Type B pancreatic cell (in vitro differentiated cells): ENCODE data around the gene VWA7. TPM values are rescaled to one million over a fixed set of nuclear protein-coding genes. Genes with fewer than 3 reads are reported as not detected.
"Not testable (repeated sequence)": the region's sequence is repeated elsewhere in the genome, so short reads cannot be mapped to it uniquely, and the experiment has no call there.

Experiments
- DNase-seq: peaks from one replicate; pipeline ENCODE4 v3.0.0; 2021; ENCODE audit warnings: mixed read lengths; ENCODE audit not compliant: unreplicated experiment; ENCODE audit errors: extremely low spot score
- H3K27ac Mint-ChIP-seq: 2 replicates; pipeline ENCODE4 v1.8.0; 2021; ENCODE audit warnings: mild to moderate bottlenecking, mixed read lengths
- H3K27me3 Mint-ChIP-seq: 2 replicates; pipeline ENCODE4 v1.8.0; 2021; ENCODE audit warnings: mixed read lengths
- H3K36me3 Mint-ChIP-seq: 2 replicates; pipeline ENCODE4 v1.8.0; 2021; ENCODE audit warnings: mixed read lengths
- H3K4me1 Mint-ChIP-seq: one replicate; pipeline ENCODE4 v1.8.0; 2021; ENCODE audit warnings: mixed read lengths; ENCODE audit not compliant: unreplicated experiment
- H3K4me3 Mint-ChIP-seq: 2 replicates; pipeline ENCODE4 v1.8.0; 2021; ENCODE audit warnings: mild to moderate bottlenecking, mixed read lengths
- H3K9me3 Mint-ChIP-seq: 2 replicates; pipeline ENCODE4 v1.8.0; 2021; ENCODE audit warnings: mixed read lengths
- total RNA-seq: library from RNA; stranded (reverse); gene quantifications from 2 replicates; pipeline ENCODE4 v1.2.1, GENCODE V29; 2021; ENCODE audit warnings: low replicate concordance
- TF ChIP-seq, protein P1 (sequence below): fragments of 200-600 bp; sonication (generic); conservative IDR thresholded peaks from 2 replicates; pipeline ENCODE4 v1.5.0; 2021; ENCODE audit warnings: antibody characterized with exemption, mild to moderate bottlenecking

The VWA7 gene
- total RNA-seq, 1 donor from 2014 or later, result 6.4 TPM

DNA sequence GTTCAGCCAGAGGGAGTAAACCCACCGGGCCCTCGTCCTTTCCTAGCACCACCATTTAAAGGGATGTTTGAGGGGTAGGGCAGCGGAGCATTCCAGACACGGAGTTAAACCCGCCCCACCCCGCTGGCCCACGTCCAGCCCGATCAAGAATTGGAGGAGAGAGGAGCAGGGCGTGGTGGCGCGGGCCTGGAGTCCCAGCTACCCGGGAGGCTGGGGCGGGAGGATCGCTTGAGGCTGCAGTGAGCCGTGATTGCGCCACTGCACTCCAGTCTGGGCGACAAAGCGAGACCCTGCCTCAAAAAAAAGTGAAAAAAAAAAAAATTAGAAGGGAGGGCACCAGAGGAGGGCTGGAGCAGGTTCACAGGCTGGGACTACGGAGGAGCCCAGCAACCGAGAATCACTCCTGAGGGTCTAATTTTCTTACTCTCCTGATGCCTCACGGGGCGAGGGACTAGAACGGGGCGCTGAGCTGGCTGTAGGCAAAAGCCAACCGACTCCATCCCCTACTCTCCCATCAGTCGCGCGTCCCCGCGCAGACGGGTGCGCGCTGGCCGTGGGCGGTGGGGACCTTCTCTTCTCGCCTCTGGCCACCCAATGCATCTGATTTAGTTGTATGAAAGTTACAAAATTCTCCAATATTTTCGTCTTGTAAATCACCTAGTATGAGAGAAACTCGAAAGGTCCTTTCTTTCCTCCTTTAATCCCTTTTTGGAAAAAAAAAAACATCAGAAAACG is 44.3 kb upstream of the VWA7 start:
- DNase-seq, result no peak
- TF ChIP-seq, protein P1, sequence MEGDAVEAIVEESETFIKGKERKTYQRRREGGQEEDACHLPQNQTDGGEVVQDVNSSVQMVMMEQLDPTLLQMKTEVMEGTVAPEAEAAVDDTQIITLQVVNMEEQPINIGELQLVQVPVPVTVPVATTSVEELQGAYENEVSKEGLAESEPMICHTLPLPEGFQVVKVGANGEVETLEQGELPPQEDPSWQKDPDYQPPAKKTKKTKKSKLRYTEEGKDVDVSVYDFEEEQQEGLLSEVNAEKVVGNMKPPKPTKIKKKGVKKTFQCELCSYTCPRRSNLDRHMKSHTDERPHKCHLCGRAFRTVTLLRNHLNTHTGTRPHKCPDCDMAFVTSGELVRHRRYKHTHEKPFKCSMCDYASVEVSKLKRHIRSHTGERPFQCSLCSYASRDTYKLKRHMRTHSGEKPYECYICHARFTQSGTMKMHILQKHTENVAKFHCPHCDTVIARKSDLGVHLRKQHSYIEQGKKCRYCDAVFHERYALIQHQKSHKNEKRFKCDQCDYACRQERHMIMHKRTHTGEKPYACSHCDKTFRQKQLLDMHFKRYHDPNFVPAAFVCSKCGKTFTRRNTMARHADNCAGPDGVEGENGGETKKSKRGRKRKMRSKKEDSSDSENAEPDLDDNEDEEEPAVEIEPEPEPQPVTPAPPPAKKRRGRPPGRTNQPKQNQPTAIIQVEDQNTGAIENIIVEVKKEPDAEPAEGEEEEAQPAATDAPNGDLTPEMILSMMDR, result no peak
- Mint-ChIP-seq H3K27ac (peak overlapping the region; percentile 98), H3K4me1 (peaks cover 40% of the 10 kb centered on the region), H3K4me3 (peak overlapping the region; percentile 93), H3K27me3 (no peaks in the 10 kb centered on the region), H3K9me3 (no peaks in the 10 kb centered on the region), H3K36me3 (peaks cover 4% of the 10 kb centered on the region)

DNA sequence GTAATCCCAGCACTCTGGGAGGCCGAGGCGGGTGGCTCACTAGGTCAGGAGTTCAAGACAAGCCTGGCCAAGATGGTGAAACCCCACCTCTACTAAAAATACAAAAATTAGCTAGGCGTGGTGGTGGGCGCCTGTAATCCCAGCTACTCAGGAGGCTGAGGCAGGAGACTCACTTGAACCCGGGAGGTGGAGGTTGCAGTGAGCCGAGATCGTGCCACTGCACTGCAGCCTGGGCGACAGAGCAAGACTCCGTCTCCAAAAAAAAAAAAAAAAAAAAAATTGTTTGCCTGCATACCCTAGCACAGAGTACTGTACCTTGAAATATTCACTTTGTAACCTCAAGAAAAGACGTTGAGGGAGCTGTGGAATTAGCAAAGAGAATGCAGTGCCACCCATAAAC is 43.3 kb upstream of the VWA7 start:
- H3K9me3 Mint-ChIP-seq, H3K36me3 Mint-ChIP-seq, H3K27me3 Mint-ChIP-seq, DNase-seq: not testable (repeated sequence)
- peak overlapping the region; percentile 93 for H3K4me3 Mint-ChIP-seq
- H3K27ac Mint-ChIP-seq, result peak overlapping the region; percentile 98
- peaks cover 35% of the 10 kb centered on the region for H3K4me1 Mint-ChIP-seq

DNA sequence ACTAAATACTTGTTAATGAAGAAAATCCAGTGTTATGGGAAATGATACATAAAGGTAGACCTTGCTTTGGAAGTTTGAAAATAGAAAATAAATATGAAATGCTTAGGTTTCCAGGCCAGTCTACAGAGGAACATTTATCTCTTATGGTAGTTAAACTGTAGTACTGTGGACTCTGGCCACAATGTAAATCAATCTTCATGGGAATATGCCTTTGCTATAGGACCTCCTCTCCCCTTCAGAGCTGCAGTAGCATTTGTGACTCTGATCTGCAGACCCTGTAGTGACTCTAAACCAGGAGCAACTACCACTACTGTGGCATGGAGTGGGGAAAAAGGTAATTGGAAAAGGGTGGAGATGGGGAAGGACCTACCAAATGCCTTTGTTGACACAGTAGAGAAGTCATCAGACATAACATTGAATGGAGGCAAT is 42.8 kb upstream of the VWA7 start:
- Mint-ChIP-seq H3K36me3 (peaks cover 4% of the 10 kb centered on the region), H3K27ac (peak overlapping the region; percentile 64), H3K9me3 (no peaks in the 10 kb centered on the region), H3K4me3 (peak overlapping the region; percentile 65), H3K27me3 (no peaks in the 10 kb centered on the region), H3K4me1 (peaks cover 30% of the 10 kb centered on the region)
- no peak for DNase-seq
- TF ChIP-seq, protein P1, result no peak

DNA sequence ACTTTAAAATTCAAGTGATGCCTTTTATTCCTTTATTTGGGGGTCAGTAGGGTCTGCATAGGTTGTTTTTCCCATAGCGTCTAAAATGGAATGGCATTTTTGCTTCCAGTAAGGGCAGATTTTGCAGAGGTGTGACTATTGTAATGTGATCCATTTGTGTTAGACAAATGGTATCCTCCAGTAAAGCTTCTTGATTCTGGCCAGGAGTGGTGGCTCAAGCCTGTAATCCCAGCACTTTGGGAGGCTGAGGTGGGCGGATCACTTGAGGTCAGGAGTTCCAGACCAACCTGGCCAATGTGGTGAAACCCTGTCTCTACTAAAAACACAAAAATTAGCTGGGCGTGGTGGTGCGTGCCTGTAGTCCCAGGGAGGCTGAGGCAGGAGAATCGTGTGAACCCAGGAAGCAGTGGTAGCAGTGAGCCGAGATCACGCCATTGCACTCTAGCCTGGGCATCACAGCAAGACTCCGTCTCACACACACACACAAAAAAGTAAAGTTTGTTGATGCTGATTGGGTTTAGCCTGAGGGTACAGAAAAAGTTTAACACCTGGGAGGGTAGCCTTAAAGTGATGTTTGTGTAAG is 40.9 kb upstream of the VWA7 start:
- H3K27me3 Mint-ChIP-seq, result not testable (repeated sequence)
- peak overlapping the region; percentile 9 for H3K27ac Mint-ChIP-seq

DNA sequence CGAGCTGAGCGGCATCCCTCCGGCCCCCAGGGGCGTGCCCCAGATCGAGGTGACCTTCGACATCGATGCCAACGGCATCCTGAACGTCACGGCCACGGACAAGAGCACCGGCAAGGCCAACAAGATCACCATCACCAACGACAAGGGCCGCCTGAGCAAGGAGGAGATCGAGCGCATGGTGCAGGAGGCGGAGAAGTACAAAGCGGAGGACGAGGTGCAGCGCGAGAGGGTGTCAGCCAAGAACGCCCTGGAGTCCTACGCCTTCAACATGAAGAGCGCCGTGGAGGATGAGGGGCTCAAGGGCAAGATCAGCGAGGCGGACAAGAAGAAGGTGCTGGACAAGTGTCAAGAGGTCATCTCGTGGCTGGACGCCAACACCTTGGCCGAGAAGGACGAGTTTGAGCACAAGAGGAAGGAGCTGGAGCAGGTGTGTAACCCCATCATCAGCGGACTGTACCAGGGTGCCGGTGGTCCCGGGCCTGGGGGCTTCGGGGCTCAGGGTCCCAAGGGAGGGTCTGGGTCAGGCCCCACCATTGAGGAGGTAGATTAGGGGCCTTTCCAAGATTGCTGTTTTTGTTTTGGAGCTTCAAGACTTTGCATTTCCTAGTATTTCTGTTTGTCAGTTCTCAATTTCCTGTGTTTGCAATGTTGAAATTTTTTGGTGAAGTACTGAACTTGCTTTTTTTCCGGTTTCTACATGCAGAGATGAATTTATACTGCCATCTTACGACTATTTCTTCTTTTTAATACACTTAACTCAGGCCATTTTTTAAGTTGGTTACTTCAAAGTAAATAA is 40.2 kb upstream of the VWA7 start:
- peak overlapping the region; percentile 52 for H3K4me3 Mint-ChIP-seq
- not testable (repeated sequence) for DNase-seq, H3K36me3 Mint-ChIP-seq, H3K9me3 Mint-ChIP-seq, H3K27me3 Mint-ChIP-seq
- peak overlapping the region; percentile 9 for H3K27ac Mint-ChIP-seq
- peaks cover 15% of the 10 kb centered on the region for H3K4me1 Mint-ChIP-seq

More for the DNA sequence above, 40.9 kb upstream of the VWA7 start:
- H3K9me3 Mint-ChIP-seq, DNase-seq, H3K36me3 Mint-ChIP-seq: not testable (repeated sequence)
- H3K4me3 Mint-ChIP-seq, result peak overlapping the region; percentile 52
- H3K4me1 Mint-ChIP-seq, result peaks cover 22% of the 10 kb centered on the region

DNA sequence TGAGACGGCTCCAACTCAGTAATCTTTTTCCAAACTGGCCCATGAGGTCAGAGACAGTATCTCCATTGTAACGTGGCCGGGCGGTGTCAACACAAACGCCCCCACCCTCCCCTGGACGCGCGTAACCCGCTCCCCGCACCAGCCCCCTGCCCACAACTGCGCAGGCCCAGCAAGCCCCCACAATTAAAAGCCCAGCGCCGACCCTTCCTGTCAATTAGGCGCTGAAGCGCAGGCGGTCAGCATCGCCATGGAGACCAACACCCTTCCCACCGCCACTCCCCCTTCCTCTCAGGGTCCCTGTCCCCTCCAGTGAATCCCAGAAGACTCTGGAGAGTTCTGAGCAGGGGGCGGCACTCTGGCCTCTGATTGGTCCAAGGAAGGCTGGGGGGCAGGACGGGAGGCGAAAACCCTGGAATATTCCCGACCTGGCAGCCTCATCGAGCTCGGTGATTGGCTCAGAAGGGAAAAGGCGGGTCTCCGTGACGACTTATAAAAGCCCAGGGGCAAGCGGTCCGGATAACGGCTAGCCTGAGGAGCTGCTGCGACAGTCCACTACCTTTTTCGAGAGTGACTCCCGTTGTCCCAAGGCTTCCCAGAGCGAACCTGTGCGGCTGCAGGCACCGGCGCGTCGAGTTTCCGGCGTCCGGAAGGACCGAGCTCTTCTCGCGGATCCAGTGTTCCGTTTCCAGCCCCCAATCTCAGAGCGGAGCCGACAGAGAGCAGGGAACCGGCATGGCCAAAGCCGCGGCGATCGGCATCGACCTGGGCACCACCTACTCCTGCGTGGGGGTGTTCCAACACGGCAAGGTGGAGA is 38.1 kb upstream of the VWA7 start, which contains the start of the genes HSPA1A and HSPA1L:
Gene HSPA1A (plus strand): TSS at position 519 of the 814 bp plus-strand sequence. CDS start 214 bp downstream, at position 733.
Gene HSPA1L (minus strand): TSS at position 259 of the 814 bp plus-strand sequence. CDS start 3,311 bp downstream, outside the sequence.
- H3K4me3 Mint-ChIP-seq, result peak within 1 kb of the TSS; percentile 87
- TF ChIP-seq, protein P1, result no peak
- no peaks in the 10 kb centered on the region for H3K27me3 Mint-ChIP-seq
- peaks cover 4% of the 10 kb centered on the region for H3K4me1 Mint-ChIP-seq
- H3K9me3 Mint-ChIP-seq, result no peaks in the 10 kb centered on the region
- peak within 1 kb of the TSS; percentile 93 for H3K27ac Mint-ChIP-seq
- peak; percentile 80 for DNase-seq
- peaks cover 4% of the 10 kb centered on the region for H3K36me3 Mint-ChIP-seq
